NCI-H2227 (cell line): ENCODE data around the gene MAN1C1.
A peak's percentile ranks its signal among the peaks of the same experiment; 100 is the strongest.

Experiments used
- DNase-seq: peaks from one replicate; lab custom pipeline; 2025; ENCODE audit not compliant: unreplicated experiment; lab: John Stamatoyannopoulos, UW

Gene MAN1C1

GRCh38 chr1:25797939-25798338 lies 181.3 kb downstream of the MAN1C1 start:
- peak; percentile 17 for DNase-seq

GRCh38 chr1:25798666-25799351 lies 182.2 kb downstream of the MAN1C1 start:
- DNase-seq = no peak

GRCh38 chr1:25799352-25799934 lies 182.9 kb downstream of the MAN1C1 start:
- no peak for DNase-seq

- peak; percentile 74 for DNase-seq
These were observed 183.5 kb downstream of the MAN1C1 start, which contains the start of gene SELENON for GRCh38 chr1:25799935-25800702. Gene SELENON (plus strand): TSS chr1:25800193. CDS start chr1:25800231, 38 bp downstream.

DNA sequence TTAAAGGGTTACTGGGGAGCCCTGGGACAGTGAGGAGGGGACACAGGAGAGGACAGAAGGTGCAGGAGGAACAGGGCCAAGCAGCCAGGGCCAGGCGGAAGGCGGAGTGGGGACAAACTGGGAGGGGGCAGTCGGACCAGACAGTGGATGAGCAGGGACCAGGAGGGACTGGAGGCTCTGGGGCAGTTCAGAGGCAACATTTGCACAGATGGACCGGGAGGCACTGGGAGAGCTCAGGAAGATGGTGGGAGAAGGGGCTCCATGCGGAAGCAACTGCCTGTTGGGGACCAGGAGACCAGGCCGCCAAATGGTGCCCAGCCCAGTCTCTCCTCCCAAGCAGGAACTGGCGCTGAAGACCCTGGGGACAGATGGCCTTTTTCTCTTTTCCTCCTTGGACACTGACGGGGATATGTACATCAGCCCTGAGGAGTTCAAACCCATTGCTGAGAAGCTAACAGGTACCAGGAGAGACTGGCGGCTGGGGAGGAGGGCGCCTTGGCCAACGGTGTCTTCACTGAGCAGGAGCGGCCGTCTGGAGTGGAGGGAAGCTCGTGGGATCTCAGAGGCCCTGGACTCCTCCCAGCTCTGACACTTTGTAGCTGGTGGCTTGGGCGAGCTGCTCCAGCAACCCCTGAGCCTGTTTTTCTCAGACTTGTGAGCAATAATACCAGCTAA lies 184.2 kb downstream of the MAN1C1 start:
- peak; percentile 49 for DNase-seq

DNA sequence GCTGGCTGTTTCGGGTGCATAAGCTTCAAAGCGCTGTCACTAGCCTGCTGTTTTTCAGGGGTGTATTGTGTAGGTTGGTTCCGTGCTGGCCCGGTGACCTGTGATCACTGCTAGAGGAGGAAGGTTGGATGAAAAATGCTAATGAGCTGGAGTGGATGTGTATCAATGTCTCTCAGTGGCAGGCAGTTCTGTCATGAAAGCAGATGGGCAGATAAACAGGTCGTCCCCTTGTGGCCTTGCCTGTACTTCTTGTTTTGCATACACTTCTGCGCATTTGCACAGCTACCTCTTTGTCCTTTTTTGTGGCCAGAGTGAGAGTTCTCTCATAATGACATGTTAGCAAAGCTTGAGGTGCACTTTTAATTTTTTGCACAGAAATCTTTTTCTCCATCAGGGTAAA lies 186.3 kb downstream of the MAN1C1 start:
- no peak for DNase-seq

GRCh38 chr1:25803368-25803767 lies 186.8 kb downstream of the MAN1C1 start:
- DNase-seq = no peak

DNA sequence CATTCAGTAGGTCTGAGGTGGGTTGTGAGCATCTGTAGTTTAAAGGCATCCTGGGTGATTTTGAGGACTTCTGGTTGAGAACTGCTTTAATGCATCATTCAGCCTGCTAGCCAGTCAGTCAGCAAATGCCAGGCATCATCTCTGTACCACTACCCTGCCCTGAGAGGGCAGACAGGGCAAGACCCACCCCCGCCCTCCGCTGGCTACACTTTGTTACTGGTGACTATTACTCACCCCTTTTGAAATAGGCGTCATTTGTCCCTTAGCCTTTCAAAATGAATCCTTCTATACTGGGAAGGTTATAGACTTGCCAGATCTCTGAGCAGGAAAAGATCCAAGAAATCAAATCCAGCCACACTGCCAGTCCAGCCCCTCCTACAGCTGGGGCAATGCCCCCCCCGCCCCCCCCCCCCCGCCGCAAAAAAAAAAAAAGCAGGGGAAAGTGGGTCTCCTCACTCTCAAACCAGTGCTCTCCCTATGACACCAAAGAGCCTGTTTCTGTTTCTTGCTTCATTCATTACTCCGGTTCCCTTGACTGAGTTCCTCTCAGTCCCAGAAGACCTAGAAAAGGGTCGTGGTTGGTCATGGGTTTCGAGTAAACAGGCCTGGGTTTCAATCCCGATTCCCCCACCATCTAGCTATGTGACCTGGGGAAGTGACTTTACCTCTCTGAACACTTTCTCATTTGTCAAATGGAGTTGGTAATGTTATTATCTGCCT lies 187.8 kb downstream of the MAN1C1 start:
- no peak for DNase-seq

GRCh38 chr1:25804964-25805862 lies 188.6 kb downstream of the MAN1C1 start:
- no peak for DNase-seq

DNA sequence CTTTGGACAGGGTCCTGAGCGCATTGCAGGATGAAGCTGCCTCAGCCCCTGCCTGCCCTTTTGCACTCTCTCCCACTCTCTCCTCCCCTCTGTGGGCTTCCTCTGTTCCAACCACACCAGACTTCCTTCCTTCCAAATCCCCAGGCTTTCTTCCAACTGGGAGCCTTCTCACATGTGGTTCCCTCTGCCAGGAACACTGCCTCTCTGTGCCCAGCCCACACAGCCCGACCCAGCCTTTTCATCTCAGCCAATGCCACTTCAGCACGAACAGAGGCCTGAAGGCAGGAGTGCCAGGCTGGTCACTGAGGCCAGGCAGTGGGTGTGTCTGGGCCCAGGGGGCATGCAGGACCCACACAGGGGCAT lies 189.3 kb downstream of the MAN1C1 start:
- no peak for DNase-seq

DNA sequence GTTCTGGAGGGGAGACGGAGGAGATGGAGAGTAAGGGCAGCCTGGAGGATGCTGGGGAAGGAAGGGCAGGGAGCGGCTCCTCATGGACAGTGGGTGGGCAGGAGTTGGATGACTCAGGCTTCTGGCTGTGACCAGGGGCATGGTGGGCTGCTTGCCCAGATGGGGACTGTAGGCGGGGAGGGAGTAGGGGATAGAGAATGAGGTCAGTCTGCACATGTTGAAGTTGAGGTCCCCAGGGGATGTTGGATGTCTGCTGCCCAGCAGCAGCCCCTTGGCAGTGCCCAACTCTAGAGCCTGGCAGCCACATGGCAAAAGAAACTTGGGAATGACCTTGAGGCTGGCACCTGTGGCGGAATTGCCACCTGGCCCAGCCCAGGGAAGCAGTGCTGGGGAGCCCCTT lies 189.8 kb downstream of the MAN1C1 start:
- no peak for DNase-seq

GRCh38 chr1:25807480-25808390 lies 191.1 kb downstream of the MAN1C1 start:
- DNase-seq = no peak

DNA sequence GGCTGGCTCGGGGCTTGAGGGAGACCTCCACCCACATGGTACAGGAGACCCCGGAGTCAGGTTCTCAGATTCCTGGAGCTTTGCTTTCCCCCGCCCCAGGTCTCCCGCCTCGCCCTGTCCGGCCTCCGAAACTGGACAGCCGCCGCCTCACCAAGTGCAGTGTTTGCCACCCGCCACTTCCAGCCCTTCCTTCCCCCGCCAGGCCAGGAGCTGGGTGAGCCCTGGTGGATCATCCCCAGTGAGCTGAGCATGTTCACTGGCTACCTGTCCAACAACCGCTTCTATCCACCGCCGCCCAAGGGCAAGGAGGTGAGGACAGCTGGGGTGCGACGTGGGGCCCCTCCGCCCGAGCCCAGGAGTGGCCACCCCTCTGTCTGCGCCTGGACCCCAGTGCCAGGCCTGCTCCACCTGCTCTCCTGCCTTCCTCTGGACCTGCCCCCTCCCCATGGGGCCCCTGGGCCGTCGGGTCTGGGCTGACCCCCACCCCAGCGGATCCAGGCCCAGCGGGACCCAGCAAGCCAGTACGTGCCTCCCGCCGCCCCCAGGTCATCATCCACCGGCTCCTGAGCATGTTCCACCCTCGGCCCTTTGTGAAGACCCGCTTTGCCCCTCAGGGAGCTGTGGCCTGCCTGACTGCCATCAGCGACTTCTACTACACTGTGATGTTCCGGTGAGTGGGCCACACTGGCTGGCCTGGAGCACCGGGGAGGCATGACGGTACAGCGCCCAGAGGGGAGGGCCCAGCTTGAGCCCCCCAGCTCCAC lies 192.1 kb downstream of the MAN1C1 start:
- DNase-seq = no peak

- DNase-seq = no peak
These were observed 192.8 kb downstream of the MAN1C1 start for GRCh38 chr1:25809283-25809926.

GRCh38 chr1:25809929-25810328 lies 193.3 kb downstream of the MAN1C1 start:
- DNase-seq = no peak

DNA sequence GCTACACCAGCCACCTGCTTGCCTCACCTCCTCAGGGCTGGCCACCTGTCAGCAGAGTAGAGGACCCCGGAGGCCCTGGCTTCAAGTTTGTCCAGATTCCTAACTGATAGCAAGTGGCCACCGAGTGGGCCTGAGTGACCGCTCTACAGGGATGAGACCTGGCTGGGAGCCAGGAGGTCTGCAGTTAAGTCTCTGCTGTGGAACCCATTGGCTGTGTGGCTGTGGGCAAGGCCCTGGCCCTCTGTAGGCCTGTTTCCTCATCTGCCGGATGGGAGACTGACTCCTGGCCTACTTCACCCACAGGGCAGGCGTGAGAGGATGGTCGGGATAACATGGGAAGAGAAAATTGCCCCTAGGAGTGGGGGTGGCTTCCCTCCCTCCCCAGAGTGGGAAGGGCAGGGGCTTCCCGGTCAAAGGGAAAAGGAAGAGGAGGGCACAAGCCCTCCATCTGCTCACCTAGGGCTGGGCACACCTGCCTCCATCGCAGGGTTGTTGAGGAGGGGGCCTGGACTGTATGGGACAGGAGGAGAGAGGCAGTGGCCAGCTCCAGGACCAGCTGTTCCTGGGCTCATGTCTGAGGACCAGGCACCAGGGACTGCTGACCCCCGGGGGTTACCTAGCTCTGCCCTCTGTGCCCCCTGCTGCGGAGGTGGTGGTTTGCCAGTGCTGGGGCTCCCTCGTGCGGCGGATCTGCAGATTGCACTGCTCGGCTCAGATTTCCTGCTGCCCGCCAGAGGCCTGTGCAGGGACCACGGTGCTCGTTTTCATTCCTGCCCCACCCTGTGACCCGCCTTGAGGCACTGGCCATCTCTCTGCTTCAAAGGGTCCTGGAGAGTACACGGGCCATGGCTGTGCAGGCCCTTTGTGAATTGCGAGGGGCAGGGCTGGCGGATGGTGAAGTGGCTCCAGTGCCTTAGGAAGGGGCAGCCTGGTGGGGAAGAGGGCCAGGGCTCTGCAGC lies 194.0 kb downstream of the MAN1C1 start:
- peak; percentile 80 for DNase-seq
